Memory B cell (primary cell): Measurements from ENCODE around the gene GSTT2.
A peak's percentile ranks its signal among the peaks of the same experiment; 100 is the strongest.
"Not testable (repeated sequence)": the region's sequence is repeated elsewhere in the genome, so short reads cannot be mapped to it uniquely, and the experiment has no call there.

Source experiments
- ATAC-seq: fragments of 150-1000 bp; cut with Tn5 transposase; 2 replicates; pipeline ENCODE4 v1.10.0; 2021; ENCODE audit warnings: low read depth, mild to moderate bottlenecking, moderate library complexity
- DNase-seq, 2 donors: peaks; one replicate each; pipeline ENCODE4 v3.0.0; 2022; ENCODE audit warnings: low spot score in 2 of 2
- H3K27ac Mint-ChIP-seq: one replicate; pipeline ENCODE4 v1.8.0; 2022; ENCODE audit warnings: mild to moderate bottlenecking, moderate library complexity, mixed read lengths
- H3K27me3 Mint-ChIP-seq: one replicate; pipeline ENCODE4 v1.8.0; 2022; ENCODE audit warnings: mixed read lengths
- H3K36me3 Mint-ChIP-seq: one replicate; pipeline ENCODE4 v1.8.0; 2022; ENCODE audit warnings: mild to moderate bottlenecking, mixed read lengths
- H3K4me1 Mint-ChIP-seq: one replicate; pipeline ENCODE4 v1.8.0; 2022; ENCODE audit warnings: mixed read lengths
- H3K4me3 Mint-ChIP-seq: one replicate; pipeline ENCODE4 v1.8.0; 2022; ENCODE audit warnings: mild to moderate bottlenecking, moderate library complexity, mixed read lengths
- H3K9me3 Mint-ChIP-seq: one replicate; pipeline ENCODE4 v1.8.0; 2022; ENCODE audit warnings: mixed read lengths

GSTT2 gene

GRCh38 chr22:23961084-23961771, 18.7 kb upstream of the GSTT2 start, which contains the start of gene GSTT2B:
Gene GSTT2B (minus strand): TSS chr22:23961195. CDS start chr22:23961131, 64 bp downstream.
- not testable (repeated sequence) for ATAC-seq, H3K36me3 Mint-ChIP-seq, H3K4me1 Mint-ChIP-seq, H3K27ac Mint-ChIP-seq, H3K4me3 Mint-ChIP-seq, DNase-seq, H3K27me3 Mint-ChIP-seq, H3K9me3 Mint-ChIP-seq

GRCh38 chr22:23966094-23966493, 13.8 kb upstream of the GSTT2 start:
- not testable (repeated sequence) for H3K4me1 Mint-ChIP-seq, H3K36me3 Mint-ChIP-seq, DNase-seq, H3K27me3 Mint-ChIP-seq, H3K4me3 Mint-ChIP-seq, H3K27ac Mint-ChIP-seq, H3K9me3 Mint-ChIP-seq
- ATAC-seq: peak; percentile 57

- not testable (repeated sequence) for DNase-seq, H3K4me1 Mint-ChIP-seq, H3K36me3 Mint-ChIP-seq, H3K27ac Mint-ChIP-seq, H3K27me3 Mint-ChIP-seq, H3K9me3 Mint-ChIP-seq, H3K4me3 Mint-ChIP-seq
- peak; percentile 94 for ATAC-seq
These were observed 13.4 kb upstream of the GSTT2 start, which contains the start of gene DDTL for GRCh38 chr22:23966568-23966967. Gene DDTL (plus strand): TSS chr22:23966888. CDS start chr22:23966915, 27 bp downstream.

GRCh38 chr22:23969071-23969470, 10.9 kb upstream of the GSTT2 start:
- no peak for ATAC-seq
- H3K36me3 Mint-ChIP-seq: peaks cover 10% of the 10 kb centered on the region

GRCh38 chr22:23970201-23970641, 9.7 kb upstream of the GSTT2 start:
- ATAC-seq (no peak), DNase-seq (no peak)
- peaks cover 7% of the 10 kb centered on the region for H3K4me1 Mint-ChIP-seq
- peaks cover 10% of the 10 kb centered on the region for H3K36me3 Mint-ChIP-seq
- H3K4me3 Mint-ChIP-seq: no peak overlapping the region
- H3K27ac Mint-ChIP-seq: peak overlapping the region; percentile 0
- H3K27me3 Mint-ChIP-seq: no peaks in the 10 kb centered on the region
- no peaks in the 10 kb centered on the region for H3K9me3 Mint-ChIP-seq

More at GRCh38 chr22:23969071-23969470, 10.9 kb upstream of the GSTT2 start:
- Mint-ChIP-seq H3K4me1 (peaks cover 7% of the 10 kb centered on the region), H3K27ac (no peak overlapping the region), H3K4me3 (no peak overlapping the region), H3K9me3 (no peaks in the 10 kb centered on the region), H3K27me3 (no peaks in the 10 kb centered on the region)
- DNase-seq: no peak

- Mint-ChIP-seq H3K4me1 (peaks cover 7% of the 10 kb centered on the region), H3K9me3 (no peaks in the 10 kb centered on the region), H3K36me3 (peaks cover 10% of the 10 kb centered on the region), H3K27ac (peak overlapping the region; percentile 0), H3K4me3 (no peak overlapping the region), H3K27me3 (no peaks in the 10 kb centered on the region)
- ATAC-seq (no peak), DNase-seq (no peak)
These were observed 9.0 kb upstream of the GSTT2 start for GRCh38 chr22:23970816-23971486.

GRCh38 chr22:23971927-23972326, 8.0 kb upstream of the GSTT2 start:
- H3K4me3 Mint-ChIP-seq, H3K27ac Mint-ChIP-seq, ATAC-seq, H3K9me3 Mint-ChIP-seq, H3K27me3 Mint-ChIP-seq, H3K4me1 Mint-ChIP-seq, H3K36me3 Mint-ChIP-seq, DNase-seq: not testable (repeated sequence)

- H3K9me3 Mint-ChIP-seq, H3K4me3 Mint-ChIP-seq, H3K36me3 Mint-ChIP-seq, H3K4me1 Mint-ChIP-seq, H3K27ac Mint-ChIP-seq, H3K27me3 Mint-ChIP-seq, DNase-seq: not testable (repeated sequence)
- peak; percentile 94 for ATAC-seq
These were observed 5.6 kb upstream of the GSTT2 start, which contains the start of gene DDT for GRCh38 chr22:23974345-23974744. Gene DDT (minus strand): TSS chr22:23974441. CDS start chr22:23974414, 27 bp downstream.

- not testable (repeated sequence) for H3K9me3 Mint-ChIP-seq
These were observed 5.0 kb upstream of the GSTT2 start for GRCh38 chr22:23974836-23975352.

GRCh38 chr22:23977304-23977703, 2.6 kb upstream of the GSTT2 start:
- not testable (repeated sequence) for ATAC-seq, H3K36me3 Mint-ChIP-seq, H3K4me3 Mint-ChIP-seq, H3K27me3 Mint-ChIP-seq, H3K27ac Mint-ChIP-seq, H3K9me3 Mint-ChIP-seq, H3K4me1 Mint-ChIP-seq, DNase-seq

More at GRCh38 chr22:23974836-23975352, 5.0 kb upstream of the GSTT2 start:
- not testable (repeated sequence) for H3K27ac Mint-ChIP-seq, H3K4me3 Mint-ChIP-seq, DNase-seq, H3K27me3 Mint-ChIP-seq, H3K36me3 Mint-ChIP-seq, H3K4me1 Mint-ChIP-seq
- ATAC-seq: peak; percentile 60

- H3K27ac Mint-ChIP-seq, H3K4me3 Mint-ChIP-seq, ATAC-seq, DNase-seq, H3K36me3 Mint-ChIP-seq, H3K4me1 Mint-ChIP-seq, H3K27me3 Mint-ChIP-seq, H3K9me3 Mint-ChIP-seq: not testable (repeated sequence)
These were observed 633 bp downstream of the GSTT2 start for GRCh38 chr22:23980567-23980966.

GRCh38 chr22:23984430-23984829, 4.5 kb downstream of the GSTT2 start:
- peak in 1 of 2 donors; percentile 62 for DNase-seq
- peaks cover 2% of the 10 kb centered on the region for H3K4me1 Mint-ChIP-seq
- H3K27ac Mint-ChIP-seq: no peak overlapping the region
- no peak overlapping the region for H3K4me3 Mint-ChIP-seq
- peak; percentile 74 for ATAC-seq
- peaks cover 1% of the 10 kb centered on the region for H3K27me3 Mint-ChIP-seq
- no peaks in the 10 kb centered on the region for H3K9me3 Mint-ChIP-seq
- no peaks in the 10 kb centered on the region for H3K36me3 Mint-ChIP-seq

GRCh38 chr22:23986089-23986488, 6.2 kb downstream of the GSTT2 start:
- not testable (repeated sequence) for H3K36me3 Mint-ChIP-seq, H3K27ac Mint-ChIP-seq, H3K4me1 Mint-ChIP-seq, H3K9me3 Mint-ChIP-seq, H3K27me3 Mint-ChIP-seq, ATAC-seq, H3K4me3 Mint-ChIP-seq, DNase-seq

- H3K4me3 Mint-ChIP-seq, H3K4me1 Mint-ChIP-seq, H3K36me3 Mint-ChIP-seq, H3K27me3 Mint-ChIP-seq, H3K9me3 Mint-ChIP-seq, H3K27ac Mint-ChIP-seq, DNase-seq, ATAC-seq: not testable (repeated sequence)
These were observed 6.7 kb downstream of the GSTT2 start for GRCh38 chr22:23986538-23987178.
